Stimulated activated CD4-positive, alpha-beta T cell treated with anti-CD3 and anti-CD28 coated beads, Interleukin-12 subunit alpha, Interleukin-12 subunit beta, amount 100 ng/mL, for 48 hours (primary cell): ENCODE data around the gene FBP1.
"Not testable (repeated sequence)": the region's sequence is repeated elsewhere in the genome, so short reads cannot be mapped to it uniquely, and the experiment has no call there.

ENCODE experiments used
- DNase-seq, 3 donors: peaks; one replicate each; pipeline ENCODE4 v3.0.0-alpha.2; 2020; ENCODE audit warnings: low read depth in 2 of 3, low spot score in 1 of 3

The FBP1 gene

GRCh38 chr9:94622087-94622800 lies 17.1 kb downstream of the FBP1 start:
- DNase-seq = no peak

DNA sequence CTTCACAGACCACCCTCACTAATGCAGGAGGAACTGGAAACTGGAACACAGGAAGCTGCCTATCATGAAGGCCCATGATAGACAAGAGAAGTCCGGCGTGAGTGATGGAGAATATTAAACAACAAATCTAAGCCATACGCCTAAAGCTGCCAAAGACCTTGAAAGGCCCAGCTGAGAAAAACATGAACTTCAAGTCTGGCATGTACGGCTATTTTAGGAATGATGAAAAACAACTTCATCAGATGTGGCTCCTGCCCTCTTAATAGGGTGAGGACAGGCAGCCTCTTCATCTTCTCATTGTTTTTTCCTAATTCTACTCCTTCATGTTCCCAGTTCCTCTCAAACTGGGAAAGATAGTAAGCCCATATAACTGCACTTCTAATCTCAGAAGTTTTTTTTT lies 20.3 kb downstream of the FBP1 start:
- no peak for DNase-seq

GRCh38 chr9:94613003-94613402 lies 26.3 kb downstream of the FBP1 start:
- no peak for DNase-seq

- DNase-seq = no peak
Observed at GRCh38 chr9:94612071-94612470, 27.2 kb downstream of the FBP1 start.

DNA sequence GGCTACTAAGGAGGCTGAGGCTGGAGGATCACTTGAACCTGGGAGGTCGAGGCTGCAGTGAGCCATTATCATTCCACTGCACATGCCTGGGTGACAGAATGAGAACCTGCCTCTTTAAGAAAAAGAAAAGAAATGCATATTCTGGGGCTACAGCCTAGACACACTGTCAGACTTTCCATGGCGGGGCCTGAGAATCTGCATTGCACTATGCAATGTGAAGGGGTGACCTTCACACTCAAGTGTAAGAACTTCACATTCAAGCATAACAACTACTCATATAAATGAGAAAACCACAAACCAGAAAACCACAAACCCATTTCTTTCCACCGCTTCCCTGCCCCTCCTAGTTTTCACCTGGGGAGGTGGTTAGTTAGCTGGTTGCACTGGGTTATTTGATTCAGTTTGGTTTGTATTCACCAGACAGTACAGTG lies 27.7 kb downstream of the FBP1 start:
- peak; percentile 45 to 66 (median 59) for DNase-seq

GRCh38 chr9:94610181-94610606 lies 29.1 kb downstream of the FBP1 start:
- DNase-seq = no peak

- DNase-seq = no peak
Observed at GRCh38 chr9:94607423-94607691, 32.0 kb downstream of the FBP1 start.

GRCh38 chr9:94606646-94607422 lies 32.5 kb downstream of the FBP1 start:
- no peak for DNase-seq

- peak; percentile 55 to 65 (median 63) for DNase-seq
Observed at GRCh38 chr9:94603259-94604160, 35.8 kb downstream of the FBP1 start.

- DNase-seq = no peak
Observed at GRCh38 chr9:94602666-94603065, 36.7 kb downstream of the FBP1 start.

GRCh38 chr9:94600715-94601114 lies 38.6 kb downstream of the FBP1 start:
- DNase-seq = no peak

DNA sequence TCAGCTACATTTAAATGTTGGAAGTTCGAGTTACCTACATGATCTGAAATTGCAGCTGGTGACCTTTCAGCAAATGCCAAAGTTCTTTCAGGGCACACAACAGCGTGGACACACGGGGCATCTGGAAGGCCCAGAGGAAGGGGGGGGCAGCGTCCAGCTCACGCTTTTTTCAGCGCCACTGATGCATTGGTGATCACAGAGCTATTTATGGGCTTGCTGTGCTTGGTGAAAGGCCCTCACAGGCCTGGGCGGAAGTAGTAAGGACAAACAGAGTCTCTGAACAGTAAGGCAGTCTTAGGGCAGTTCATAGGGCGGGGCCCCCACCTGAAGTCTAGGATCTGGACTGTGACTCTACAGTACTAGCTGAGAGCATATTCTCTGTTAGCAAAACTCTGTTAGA lies 39.1 kb downstream of the FBP1 start:
- no peak for DNase-seq

- DNase-seq = no peak
Observed at GRCh38 chr9:94599102-94599501, 40.2 kb downstream of the FBP1 start.

GRCh38 chr9:94593459-94594345 lies 45.6 kb downstream of the FBP1 start, which contains the start of gene FBP2:
FBP2 (minus strand) TSS chr9:94593824; CDS start chr9:94593726, 98 bp downstream.
- DNase-seq = no peak

- DNase-seq = not testable (repeated sequence)
Observed at GRCh38 chr9:94592683-94593082, 46.6 kb downstream of the FBP1 start.

GRCh38 chr9:94591876-94592275 lies 47.4 kb downstream of the FBP1 start:
- no peak for DNase-seq

- not testable (repeated sequence) for DNase-seq
Observed at GRCh38 chr9:94591046-94591545, 48.2 kb downstream of the FBP1 start.

- DNase-seq = no peak
Observed at GRCh38 chr9:94588681-94589080, 50.6 kb downstream of the FBP1 start.

DNA sequence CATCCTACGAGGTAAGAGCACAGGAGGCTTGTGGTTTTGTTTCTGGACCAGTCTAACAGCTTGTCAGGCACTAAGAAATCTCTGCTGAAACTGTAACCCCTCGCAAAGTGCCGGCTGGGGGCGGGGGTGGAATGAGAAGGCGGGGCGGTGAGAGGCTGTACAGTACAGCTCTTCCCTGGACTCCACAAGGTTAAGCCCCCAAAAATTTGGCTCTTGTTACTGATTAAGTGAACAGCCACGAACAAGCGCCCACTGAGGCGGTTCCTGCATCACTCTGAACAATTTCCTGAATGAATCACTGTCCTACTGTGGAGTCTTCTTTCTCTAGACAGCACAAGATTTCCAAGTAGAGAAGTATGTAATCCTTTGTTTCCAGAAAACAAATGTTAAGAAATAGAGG lies 52.5 kb downstream of the FBP1 start:
- DNase-seq = no peak

GRCh38 chr9:94586316-94586715 lies 53.0 kb downstream of the FBP1 start:
- no peak for DNase-seq
